Amniotic stem cell (primary cell): ENCODE results near the gene OPTC.

ENCODE experiments used
- DNase-seq: peaks from one replicate; lab custom pipeline; 2025; lab: John Stamatoyannopoulos, UW

The OPTC gene

DNA sequence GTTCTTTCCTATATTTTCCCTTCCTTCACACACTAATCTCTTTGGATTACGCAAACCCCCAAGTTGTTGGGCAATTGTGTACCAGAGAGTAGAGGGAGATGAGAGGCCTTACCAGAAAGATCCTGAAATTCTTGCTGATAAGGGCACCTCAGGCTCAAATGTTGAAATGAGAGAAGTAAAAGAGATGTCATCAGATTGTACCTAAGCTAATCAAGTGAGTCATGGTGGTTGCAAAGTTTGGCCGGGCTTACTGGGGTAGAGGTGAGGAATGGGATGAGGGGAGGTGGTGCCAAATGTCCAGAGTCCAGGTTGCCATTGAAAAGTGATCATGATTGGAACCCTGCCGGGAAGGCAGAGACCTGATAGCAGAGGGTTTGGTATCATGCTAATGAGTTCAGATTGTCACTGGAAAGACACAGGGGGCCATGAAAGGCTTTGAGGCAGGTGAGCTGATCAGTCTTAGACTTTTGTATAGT is 43.1 kb downstream of the OPTC start:
- no peak for DNase-seq

DNA sequence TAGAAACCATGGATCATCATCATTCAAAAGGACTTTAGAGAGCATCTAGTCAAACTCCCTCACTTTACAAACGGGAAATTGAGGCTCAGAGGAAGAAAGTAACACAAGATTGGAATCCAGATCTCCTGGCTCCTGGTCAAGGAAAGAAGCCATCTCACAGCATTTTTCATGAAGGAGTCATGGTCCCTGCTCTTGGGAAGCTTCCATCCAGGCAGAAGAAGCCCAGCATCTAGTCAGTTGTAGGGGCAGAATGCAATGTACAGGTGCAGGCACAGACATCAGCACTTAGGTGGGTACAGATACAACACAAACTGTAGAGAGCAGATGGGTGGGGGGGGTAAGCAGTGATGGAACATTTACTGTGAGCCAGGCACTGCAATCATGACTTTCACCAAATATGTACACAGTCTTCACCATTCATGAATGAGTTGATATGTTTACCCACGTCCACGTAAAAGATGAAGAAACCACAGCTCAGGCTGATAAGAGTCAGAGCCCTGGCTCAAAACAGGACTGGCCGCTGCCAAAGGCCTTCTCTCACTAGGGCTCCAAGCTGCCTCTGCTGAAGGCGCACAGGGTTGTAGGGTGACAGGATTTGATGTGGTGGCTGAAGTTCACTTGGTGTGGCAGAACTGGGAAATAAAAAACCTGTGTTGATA is 44.0 kb downstream of the OPTC start:
- no peak for DNase-seq

DNA sequence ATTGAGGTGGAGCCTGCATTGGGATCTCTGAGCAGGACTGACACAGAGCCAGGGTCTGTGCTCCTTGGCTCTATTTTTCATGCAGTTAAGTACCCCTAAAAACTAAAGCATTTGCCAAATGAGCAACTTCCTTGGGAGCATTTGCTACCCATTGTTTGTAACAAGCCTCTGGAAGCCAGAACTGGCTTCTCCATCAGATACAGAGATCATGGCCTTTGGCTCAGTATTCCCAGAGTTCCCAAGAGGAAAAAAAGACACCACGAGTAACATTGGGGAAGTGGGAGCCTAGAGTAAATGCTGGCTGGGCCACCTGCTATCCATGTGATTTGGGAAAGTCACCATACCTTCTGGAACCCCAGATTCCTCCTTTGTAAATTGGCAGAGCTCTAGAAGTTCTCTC is 44.8 kb downstream of the OPTC start:
- no peak for DNase-seq

DNA sequence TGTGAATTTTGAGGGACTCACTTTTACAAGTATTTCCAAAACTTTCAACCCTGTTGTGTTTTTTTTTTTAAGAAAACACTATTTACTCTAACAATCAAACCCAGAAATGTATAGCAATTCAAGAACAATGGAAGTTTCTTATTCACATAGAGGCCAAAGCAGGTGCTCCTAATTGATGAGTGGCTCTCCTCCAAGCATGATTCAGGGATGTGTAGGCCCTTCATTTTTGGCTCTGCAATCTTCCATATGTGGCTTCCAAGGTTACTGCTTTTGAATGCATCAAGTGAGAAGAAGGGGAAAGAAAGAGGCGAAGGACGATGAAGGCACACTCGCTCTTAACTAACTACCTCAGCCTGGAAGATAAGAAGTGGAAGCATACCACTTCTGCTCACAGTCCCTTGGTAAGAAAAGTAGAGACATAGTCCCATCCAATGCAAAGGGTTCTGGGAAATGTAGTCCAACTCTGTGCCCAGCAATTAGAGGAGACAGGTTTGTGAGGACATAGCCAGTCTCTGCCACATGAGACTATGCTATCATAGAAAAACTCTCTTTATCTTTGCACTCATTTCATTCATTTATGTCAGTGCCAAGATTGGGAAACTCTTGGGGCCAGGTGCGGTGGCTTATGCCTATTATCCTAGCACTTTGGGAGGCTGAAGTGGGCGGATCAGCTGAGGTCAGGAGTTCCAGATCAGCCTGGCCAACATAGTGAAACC is 46.0 kb downstream of the OPTC start:
- DNase-seq, result no peak

DNA sequence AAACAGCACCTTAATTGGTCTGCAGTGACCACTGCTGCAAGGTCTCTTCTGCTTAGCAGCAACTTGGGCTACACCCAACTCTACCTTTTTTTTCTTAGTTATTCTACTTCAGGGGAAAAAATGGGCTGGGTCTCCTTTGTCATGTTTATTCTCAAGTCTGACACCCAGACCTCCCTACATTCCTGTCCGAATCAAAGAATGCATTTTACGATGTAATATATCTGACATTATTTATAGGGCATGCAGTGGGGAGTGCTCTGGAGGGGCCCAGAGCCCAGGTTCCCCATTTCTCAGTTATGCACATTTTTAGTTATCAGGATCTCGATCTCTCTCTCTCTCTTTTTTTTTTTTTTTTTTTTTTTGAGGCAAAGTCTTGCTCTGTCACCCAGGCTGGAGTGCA is 50.5 kb downstream of the OPTC start:
- DNase-seq, result no peak

DNA sequence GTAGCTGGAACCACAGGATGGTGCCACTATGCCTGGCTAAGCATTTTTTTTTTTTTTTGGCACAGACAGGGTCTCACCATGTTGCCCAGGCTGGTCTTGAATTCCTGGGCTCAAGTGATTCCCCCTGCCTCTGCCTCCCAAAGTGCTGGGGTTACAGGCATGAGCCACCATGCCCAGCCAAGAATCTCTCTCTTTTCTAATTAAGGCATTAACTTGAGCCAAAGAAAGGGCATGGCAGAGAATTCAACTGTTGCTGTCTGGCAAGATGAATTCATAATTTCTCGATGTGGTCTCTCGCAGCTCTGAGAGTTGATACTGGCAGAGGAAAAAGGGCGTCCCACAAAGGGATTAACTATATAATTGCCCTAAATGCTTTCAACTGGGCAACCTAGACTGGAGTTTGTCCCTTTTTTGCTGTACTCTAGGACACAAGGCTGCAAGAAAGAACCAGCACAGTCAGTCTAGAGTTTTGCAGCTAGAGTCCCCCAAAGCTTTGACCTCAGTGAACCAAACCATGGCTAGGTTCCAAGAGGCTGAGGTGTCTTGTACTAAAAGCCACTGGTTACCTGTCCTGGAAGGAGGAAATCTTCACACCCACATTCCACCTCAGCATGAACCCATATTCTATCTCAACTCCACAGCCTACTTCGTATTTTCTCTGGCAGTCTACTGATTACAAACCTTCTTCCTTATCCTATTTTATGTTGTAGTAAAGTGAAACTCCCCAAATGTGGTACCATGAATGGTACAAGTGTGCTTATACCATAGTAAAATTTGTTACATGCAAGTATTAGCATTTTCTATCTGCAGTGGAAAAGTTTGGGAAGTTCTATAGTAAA is 51.2 kb downstream of the OPTC start:
- DNase-seq, result no peak

DNA sequence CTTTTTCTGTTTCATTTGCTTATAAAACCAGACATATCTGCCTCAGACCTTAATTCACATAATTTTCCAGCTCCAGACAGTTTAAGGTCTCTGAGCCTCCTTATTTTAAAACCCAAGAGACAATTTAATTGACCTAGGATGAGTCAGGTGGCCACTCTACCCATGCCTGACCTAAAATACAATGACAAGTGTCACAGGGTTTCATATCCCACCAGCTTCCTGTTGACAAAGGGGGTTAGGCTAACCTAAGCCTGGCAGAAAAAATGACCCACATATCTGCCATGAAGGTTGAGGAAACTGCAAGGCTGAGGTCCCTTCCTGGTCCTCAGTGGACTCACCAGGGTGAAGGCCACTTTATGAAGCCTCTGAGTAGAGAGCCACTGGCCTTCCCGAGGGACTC is 52.3 kb downstream of the OPTC start:
- no peak for DNase-seq

DNA sequence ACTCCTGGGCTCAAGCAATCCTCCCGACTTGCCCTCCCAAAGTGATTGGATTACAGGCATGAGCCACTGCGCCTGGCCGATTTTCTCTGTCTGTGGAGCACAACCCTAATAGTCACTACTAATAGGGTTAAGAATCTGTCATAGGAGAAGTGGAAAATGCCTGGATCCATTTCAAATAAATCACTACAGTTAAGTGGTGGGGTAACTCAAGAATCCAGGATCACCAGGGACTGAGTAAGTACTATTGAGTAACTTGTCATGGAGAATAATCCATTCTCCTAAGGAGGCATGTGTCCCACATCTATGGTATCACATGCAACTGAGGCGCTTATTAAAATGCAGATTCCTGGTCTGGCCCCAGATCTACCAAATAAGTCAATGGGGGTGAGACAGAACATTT is 53.2 kb downstream of the OPTC start:
- DNase-seq, result no peak

DNA sequence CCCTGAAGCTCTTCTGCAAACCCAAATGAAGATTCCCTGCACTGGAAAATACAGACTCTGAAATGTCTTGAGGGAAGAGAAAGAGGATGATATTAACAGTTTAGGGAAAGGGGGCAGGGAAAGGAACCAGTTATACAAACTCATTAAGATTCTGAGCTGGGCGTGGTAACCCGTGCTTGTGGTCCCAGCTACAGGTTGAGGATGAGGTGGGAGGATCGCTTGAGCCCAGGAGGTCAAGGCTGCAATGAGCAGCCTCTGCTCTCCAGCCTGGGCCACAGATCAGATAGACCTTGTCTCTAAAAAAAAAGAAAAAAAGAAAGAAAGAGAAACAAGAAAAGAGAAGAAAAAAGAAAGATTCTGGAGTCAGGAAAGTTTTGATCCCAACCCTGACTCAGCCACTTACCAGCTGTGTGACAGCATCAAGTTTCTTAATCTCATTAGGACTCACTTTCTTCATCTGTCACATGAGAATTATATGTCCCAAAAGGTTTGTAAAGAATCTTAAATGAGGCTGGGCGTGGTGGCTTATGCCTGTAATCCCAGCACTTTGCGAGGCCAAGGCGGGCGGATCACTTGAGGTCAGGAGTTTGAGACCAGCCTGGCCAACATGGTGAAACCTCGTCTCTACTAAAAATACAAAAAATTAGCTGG is 53.9 kb downstream of the OPTC start:
- DNase-seq, result no peak

DNA sequence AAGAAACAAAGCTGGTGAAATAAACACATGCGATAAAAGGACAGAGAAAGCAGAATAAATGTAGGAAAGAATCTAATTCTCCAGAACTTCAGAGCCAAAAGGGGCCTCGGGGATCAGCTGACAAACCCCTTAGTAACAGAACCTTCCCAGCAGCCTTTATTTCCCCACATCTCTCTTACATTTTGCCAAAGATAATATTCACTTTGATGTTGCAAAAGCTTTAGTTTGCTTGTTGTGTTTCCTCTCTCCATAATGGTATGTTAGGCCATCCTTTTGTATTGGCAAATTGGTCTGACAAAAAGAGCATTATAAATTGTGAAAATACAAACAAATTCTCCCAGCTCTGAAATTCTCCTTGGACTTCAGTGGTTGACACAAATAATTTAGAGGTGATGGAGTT is 54.9 kb downstream of the OPTC start:
- DNase-seq, result no peak

DNA sequence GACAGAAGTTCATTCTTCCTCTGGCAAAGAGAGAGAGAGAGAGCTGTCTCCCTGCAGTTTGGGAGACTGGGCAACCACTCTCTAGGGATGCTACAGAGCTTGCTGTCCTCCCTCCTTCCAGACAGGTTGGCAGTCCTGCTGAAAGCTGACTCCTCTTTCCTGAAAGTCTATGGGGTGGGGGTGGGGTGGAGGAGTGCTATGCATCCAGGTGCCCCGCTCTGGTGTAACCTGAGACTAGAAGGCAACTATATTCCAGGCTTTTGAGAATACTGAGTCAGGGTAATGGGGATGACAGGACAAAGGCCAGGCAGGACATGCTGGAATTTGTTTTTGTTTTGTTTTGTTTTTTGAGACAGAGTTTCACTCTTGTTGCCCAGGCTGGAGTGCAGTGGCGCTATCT is 55.4 kb downstream of the OPTC start:
- DNase-seq, result no peak

DNA sequence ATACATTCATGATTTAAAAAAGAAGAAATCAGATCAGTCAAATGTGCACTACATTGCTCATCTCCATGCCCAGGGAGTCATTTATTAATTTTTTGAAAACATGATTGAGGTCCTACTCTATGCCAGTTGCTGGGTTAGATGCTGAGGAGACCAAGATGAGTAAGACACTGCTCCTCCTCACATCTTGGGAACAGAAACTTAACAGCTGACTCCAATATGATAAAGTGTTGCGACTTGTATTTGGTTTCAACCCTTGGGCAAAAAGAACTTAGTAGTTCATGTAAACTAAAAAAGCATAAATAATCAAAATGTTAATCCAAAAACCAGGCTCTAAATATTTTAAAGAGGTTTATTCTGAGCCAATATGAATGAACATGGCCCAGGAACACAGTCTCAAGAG is 56.9 kb downstream of the OPTC start:
- DNase-seq, result no peak

DNA sequence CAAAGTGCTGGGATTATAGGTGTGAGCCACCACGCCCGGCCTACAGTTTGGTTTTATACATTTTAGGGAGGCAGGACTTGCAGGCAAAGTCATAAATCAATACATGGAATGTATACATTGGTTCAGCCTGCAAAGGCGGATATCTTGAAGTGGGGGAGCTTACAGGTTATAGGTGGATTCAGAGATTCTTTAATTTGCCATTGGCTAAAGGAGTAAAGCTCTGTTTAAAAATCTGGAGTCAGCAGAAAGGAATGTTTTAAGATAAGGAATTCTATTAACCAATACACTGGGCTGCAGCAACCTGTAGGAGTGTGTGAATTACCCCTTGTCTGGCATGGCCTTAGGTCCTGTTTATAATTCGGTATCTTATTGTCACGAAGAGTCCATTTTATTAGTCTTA is 57.6 kb downstream of the OPTC start:
- no peak for DNase-seq

DNA sequence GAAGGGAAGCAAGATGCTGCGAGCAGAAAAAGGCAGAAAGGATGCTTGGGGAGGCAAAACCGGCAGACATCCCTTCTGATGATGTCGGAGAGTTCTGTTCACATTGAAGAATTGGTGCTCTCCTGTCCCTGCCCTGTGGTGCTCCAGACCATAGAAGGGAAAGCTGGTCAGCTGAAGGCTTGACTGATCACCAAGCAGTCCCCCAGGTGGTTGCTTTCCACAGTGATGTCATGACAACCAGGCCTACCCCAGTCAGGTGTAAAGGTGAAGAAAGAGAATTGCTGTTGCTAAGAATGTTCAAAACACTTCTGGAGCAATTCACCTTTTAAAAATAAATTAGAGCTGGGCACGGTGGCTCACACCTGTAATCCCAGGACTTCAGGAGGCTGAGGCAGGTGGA is 59.5 kb downstream of the OPTC start:
- DNase-seq, result no peak

DNA sequence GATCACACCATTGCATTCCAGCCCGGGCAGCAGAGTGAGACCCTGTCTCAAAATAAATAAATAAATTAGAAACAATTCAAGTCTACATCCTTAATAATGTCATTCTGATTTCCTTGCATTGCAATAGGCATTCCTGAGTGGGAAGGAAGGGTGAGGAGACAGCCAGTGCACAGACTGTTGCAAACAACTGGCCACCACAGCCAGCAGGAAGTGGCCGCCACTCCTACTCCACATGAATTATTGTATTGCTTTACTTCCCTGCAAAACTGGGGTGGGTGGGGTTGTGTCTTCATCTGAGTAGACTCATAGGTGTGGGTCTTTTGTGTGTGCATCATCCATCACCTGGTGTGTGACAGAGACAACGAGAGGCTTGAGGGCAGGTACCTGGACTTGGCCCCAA is 60.1 kb downstream of the OPTC start:
- DNase-seq, result no peak

DNA sequence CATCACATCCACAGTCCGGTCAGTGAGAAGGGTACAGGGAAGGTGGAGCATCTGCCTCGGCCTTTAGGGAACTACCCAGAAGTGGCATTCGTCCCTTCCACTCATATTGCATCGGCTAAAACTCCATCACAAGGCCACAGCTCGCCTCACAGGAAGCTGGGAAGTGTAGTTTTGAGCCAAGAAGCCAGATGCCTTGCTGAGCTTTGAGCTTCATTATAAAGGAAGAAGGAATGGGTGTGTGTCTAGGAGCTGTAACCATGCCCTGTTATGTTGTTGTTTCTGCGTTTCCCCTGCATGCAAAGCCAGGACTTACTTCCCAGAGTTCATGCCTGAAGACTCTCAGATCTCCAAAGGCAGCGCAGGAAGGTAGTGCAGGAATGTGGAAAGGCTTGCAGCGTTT is 61.1 kb downstream of the OPTC start:
- DNase-seq, result no peak

DNA sequence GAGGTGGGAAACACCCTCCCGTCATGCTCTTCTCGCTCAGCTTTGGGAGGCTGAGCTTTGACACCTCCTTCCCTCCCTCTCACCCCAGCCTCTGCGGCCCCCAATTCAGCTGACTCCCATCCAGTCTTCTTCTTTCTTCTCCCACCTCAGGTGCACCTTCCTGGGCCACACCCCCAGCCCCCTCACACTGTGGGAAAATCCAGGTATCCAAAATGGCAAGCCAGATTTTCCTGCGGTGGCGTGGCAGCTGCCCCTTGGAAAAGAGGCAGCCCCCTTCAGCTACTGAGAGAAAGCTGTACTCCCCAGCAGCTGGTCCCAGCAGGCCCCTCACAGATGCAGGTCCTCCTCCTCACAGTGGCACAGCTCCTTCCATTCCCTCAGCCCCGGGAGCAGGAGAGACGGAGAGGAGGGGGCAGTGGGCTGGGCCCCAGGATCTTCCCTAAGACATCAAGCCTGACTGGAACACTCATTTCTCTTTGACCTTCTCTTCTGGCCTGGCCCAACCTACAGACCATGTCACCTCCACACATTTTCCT is 61.6 kb downstream of the OPTC start:
- no peak for DNase-seq

DNA sequence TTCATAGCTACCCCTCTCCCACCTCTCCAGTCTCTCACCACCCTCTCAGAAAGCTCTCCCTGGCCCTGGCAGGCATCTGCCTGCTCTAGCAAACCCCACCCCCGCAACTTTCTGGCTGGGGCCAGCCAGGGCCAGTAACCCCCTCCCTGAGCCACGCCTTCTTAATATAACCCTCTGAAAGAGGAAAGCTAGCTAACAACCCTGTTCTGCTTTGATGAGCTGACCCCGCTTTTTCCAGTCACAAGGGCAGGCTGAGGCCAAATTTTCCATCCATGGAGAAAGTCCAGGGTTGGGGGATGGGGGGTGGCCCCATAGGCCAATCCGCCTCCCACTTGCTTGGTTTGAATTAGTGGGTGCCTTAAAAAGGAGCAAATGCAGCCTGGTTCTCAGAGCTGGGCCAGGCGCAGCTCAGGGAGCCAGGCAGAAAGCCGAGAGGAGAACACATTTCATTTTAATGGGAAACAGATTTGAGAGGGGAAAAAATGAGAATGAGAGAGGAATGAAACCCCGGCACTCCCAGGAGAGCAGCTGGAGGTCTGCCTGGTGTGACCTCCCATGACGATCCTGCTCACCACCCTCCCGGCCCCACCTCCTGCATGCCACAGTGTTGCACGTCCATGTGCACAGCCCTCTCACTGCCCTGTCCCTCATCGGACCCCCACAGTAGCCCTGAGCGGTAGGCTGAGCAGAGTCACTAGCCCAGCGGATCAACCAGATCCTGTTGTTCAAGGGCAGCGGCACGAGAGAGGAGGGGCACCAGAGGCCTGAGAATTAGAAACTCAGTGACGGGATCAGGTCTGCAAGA is 62.3 kb downstream of the OPTC start:
- DNase-seq, result peak; percentile 65

DNA sequence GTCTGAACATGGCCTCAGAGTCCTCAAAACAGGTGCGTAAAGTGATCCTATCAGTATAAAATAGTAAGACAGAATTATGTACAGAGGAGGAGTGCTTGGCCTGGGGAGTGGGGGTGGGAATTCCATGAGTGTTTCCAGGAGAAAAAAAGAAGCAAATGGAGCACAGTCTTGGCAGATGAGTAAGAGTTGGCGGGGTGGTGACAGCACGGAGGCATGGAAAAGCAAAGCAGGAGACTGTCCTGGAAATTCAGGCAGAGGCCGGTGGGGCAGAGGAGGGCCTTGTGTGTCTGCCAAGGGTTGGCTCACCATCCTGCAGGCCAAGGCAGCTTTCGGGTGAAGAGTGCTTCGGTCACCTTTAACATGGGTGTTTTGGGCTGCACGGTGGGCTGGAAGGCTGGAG is 63.4 kb downstream of the OPTC start:
- peak; percentile 75 for DNase-seq

DNA sequence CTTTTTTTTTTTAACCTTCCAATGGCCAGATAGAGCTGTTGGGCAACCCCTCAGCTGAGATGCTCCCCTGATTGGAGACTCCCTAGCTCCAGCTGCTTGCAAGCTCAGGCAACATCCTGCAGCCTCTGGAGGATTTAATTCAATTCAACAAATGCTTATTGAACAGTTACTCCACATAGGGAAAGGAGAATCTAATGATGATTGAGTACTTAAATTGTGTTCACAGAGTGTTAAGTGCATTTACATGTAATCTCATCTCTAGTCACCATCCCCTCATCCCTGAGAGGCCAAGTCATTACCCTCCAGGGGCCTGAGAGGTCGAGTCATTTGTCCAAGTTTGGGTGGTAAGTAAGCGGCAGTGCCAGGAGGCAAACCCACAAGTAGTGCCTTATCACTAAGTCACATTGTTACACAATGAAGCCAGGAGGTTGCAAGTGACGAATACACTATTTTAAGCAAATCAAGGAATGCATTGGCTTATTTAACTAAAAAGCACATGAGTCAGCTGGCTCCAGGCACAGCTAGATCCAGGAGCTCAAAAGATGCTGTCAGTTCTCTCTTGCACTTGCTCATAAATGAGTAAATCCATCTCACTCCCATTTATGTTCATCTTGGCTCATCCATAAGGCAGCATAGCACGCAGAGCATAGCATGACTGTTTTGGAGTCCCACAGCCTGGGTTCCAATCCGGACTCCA is 64.3 kb downstream of the OPTC start:
- peak; percentile 99 for DNase-seq
